HEK293 (cell line): ENCODE data around the gene LRFN3.

ENCODE experiments used
- CTCF ChIP-seq: fragments of 450-650 bp; formaldehyde crosslinking; IDR thresholded peaks from 2 replicates; pipeline ENCODE4 v1.5.1; 2016; ENCODE audit warnings: missing biosample characterization, missing genetic modification characterization
- TCF7L2 ChIP-seq: IDR thresholded peaks from 2 replicates; pipeline ENCODE4 v1.6.1; 2011; ENCODE audit warnings: low read depth, mild to moderate bottlenecking, inconsistent platforms, low read length, moderate library complexity, borderline replicate concordance
- ZBTB26 ChIP-seq: fragments of 450-650 bp; formaldehyde crosslinking; optimal IDR thresholded peaks from 2 replicates; pipeline ENCODE3; 2016; ENCODE audit warnings: missing biosample characterization, mild to moderate bottlenecking, missing genetic modification characterization
- ZNF239 ChIP-seq: fragments of 450-650 bp; formaldehyde crosslinking; IDR thresholded peaks from 2 replicates; pipeline ENCODE4 v1.5.1; 2016; ENCODE audit warnings: missing biosample characterization, missing genetic modification characterization
- ZNF26 ChIP-seq: fragments of 450-650 bp; formaldehyde crosslinking; IDR thresholded peaks from 2 replicates; pipeline ENCODE4 v1.5.1; 2016; ENCODE audit warnings: missing biosample characterization, missing genetic modification characterization
- ZNF335 ChIP-seq: fragments of 450-650 bp; formaldehyde crosslinking; conservative IDR thresholded peaks from 2 replicates; pipeline ENCODE4 v1.5.1; 2016; ENCODE audit warnings: missing biosample characterization, missing genetic modification characterization
- ZNF560 ChIP-seq: fragments of 450-650 bp; formaldehyde crosslinking; IDR thresholded peaks from 2 replicates; pipeline ENCODE4 v1.5.1; 2017; ENCODE audit warnings: missing biosample characterization, missing genetic modification characterization, borderline replicate concordance
- ZNF707 ChIP-seq: fragments of 450-650 bp; formaldehyde crosslinking; IDR thresholded peaks from 2 replicates; pipeline ENCODE4 v1.5.1; 2016; ENCODE audit warnings: missing biosample characterization, missing genetic modification characterization

- TF ChIP-seq ZNF239 (tag by site-specific recombination): no peak
- no peak for TF ChIP-seq ZNF560 (tag by site-specific recombination)
- TF ChIP-seq CTCF (tag by site-specific recombination): no peak
- no peak for TF ChIP-seq ZNF335 (tag by site-specific recombination)
- no peak; the same call in 1 of the 2 replicates for TF ChIP-seq ZNF26 (tag by site-specific recombination)
- no peak for TF ChIP-seq TCF7L2
- TF ChIP-seq ZBTB26 (tag by site-specific recombination): peak; percentile 11
- TF ChIP-seq ZNF707: no peak
These were observed 7.4 kb downstream of the LRFN3 start for GRCh38 chr19:35943321-35944301.
